ENCODE results near the gene WNT2.

WNT2 gene

GRCh38 chr7:117322741-117323304 lies at the start of gene WNT2:
TSS of gene WNT2 (minus strand) at chr7:117323058. CDS start at chr7:117322989, 69 bp downstream.
- TF ChIP-seq, protein P1, sequence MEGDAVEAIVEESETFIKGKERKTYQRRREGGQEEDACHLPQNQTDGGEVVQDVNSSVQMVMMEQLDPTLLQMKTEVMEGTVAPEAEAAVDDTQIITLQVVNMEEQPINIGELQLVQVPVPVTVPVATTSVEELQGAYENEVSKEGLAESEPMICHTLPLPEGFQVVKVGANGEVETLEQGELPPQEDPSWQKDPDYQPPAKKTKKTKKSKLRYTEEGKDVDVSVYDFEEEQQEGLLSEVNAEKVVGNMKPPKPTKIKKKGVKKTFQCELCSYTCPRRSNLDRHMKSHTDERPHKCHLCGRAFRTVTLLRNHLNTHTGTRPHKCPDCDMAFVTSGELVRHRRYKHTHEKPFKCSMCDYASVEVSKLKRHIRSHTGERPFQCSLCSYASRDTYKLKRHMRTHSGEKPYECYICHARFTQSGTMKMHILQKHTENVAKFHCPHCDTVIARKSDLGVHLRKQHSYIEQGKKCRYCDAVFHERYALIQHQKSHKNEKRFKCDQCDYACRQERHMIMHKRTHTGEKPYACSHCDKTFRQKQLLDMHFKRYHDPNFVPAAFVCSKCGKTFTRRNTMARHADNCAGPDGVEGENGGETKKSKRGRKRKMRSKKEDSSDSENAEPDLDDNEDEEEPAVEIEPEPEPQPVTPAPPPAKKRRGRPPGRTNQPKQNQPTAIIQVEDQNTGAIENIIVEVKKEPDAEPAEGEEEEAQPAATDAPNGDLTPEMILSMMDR (IDR thresholded peaks at IDR 0.05) = no peak

- TF ChIP-seq, protein P1 (IDR thresholded peaks at IDR 0.05) = no peak
Measured at GRCh38 chr7:117372073-117372472, 49.2 kb upstream of the WNT2 start.

DNA sequence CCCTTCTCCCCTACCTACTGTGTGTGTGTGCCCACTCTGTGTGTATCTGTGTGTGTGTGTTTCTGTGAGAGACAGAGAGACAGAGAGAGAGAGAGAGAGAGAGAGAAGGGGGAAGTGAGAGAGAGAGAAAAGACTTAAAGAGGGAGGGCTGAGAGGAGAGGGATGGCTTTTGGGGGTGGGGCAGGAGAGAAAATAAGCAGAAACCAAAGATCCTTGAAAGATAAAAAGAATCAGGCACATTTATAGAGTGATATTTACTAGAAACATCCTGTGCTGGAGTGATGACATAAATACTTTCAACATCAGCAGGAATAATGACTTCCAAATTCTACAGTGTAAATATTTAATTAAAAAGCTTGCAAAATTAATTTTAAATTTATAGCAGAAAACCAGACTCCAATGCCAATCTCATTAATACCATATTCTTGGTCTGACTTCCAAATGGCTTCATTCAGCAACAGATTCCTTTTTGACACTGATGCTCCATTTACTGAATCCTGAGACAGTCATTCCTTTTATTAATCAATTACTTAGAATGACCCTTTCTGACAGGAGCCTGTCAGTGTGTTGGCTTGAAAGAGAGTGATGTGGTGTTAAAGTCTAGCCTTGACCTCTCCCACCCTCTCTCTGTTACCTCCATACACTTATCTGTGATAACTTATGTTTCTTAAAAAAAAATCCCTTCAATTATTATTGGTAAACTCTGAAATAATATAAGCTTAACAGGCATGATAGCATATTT lies 41.7 kb upstream of the WNT2 start:
- TF ChIP-seq, protein P1 (IDR thresholded peaks at IDR 0.05) = no peak

DNA sequence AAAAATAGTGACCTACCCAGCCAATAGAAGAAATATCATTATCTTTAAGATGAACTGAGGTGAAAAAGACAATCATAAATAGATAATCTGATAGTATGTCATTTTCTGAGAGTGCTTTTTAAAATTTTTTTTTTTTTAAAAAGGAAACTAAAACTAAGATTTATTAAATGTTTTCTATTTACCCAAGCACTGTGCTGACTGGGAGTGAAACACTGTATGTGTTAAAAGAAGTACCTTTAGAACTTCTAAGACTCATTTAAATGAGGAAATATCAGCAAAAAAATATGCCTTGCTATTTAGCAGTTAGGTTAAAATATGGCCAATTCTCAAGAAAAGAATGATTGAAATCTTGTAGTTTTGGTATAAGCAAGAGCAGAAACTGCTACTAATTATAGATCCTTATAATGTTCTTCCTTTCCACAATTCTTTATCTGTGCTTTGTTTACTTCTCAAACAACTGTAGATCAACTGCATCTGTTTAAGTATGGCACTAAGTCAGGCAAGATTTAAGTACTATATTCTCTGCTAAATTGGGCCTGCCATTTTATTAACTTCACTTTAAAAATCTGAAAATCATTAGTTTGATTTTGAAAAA lies 39.5 kb upstream of the WNT2 start:
- TF ChIP-seq, protein P1 (IDR thresholded peaks at IDR 0.05) = no peak

GRCh38 chr7:117350027-117350426 lies 27.2 kb upstream of the WNT2 start:
- TF ChIP-seq, protein P1 (IDR thresholded peaks at IDR 0.05) = no peak

DNA sequence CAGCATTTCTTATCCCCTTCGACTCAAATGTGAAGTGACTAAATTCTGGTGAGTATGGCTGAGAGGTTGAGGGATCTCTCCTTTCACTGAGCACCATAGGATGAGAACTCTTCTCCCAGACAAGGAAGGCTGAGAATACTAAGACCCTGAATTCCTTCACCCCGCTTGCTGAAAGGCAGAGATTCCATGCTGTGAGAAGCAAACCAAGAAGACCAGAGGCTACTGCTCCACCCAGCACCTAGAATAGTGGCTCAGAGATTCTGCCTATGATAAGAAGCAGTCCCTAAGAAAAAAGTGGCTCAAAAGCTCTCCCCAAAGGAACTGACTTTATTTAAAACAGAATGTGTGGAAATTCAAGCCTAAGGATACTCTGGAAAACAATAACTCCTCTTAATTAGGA lies 26.7 kb upstream of the WNT2 start:
- TF ChIP-seq, protein P1 (IDR thresholded peaks at IDR 0.05) = no peak

GRCh38 chr7:117347962-117348672 lies 25.3 kb upstream of the WNT2 start:
- TF ChIP-seq, protein P1 (IDR thresholded peaks at IDR 0.05) = no peak
